HG02798 (cell line): ENCODE results near the gene BZW2.
"Not testable (repeated sequence)": the region's sequence is repeated elsewhere in the genome, so short reads cannot be mapped to it uniquely, and the experiment has no call there.

ENCODE experiments used
- ATAC-seq: cut with Tn5 transposase; IDR thresholded peaks from one replicate; pipeline ENCODE4 v1.9.1; 2021; ENCODE audit warnings: mild to moderate bottlenecking; ENCODE audit not compliant: unreplicated experiment, poor library complexity

BZW2 gene

DNA sequence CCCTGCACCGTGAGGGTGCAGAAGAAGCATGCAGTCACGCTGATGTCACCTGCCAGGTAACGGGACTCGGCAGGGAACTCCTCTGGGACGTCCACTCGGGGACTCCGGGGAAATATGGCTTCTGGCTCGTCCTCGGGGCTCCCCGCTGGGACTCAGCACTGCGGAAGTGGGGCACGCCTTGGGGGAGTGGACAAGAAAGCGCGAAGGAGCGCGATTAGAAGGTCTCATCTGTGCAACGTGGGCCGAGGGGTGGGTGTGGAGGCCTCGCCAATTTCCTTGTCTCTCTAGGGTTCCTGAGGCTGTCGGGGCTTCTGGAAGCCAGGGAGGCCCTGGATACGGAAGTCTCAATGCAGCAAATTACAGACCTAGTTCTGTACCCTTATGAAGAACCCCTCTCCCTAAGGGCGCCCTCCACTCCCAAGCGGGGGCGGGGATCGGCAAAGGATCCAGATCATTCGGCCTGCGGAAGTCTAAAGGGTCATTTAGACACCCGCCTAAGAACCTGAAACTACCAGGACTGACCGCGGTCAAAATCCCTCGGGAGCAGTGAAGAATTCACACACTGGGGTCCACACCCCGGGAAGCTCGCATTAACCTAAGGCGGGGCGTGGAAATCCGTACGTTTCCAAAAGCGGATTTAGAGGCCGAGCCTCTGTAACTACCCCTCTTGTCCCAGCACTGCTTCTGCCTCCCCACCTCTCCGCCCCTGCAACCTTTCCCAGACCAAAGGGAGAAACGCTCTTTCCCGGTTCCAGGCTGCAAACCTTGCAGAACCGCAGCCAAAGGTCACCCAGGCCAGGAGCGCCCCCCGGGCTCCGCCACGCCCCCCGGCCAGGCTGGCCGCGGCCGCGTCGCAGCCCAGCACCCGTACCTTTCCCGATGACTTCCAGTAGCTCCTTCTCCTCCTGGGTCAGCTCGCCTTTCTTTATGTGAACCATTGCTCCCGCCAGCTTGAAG, 1.1 kb upstream of the BZW2 start:
- ATAC-seq, result peak; percentile 15

DNA sequence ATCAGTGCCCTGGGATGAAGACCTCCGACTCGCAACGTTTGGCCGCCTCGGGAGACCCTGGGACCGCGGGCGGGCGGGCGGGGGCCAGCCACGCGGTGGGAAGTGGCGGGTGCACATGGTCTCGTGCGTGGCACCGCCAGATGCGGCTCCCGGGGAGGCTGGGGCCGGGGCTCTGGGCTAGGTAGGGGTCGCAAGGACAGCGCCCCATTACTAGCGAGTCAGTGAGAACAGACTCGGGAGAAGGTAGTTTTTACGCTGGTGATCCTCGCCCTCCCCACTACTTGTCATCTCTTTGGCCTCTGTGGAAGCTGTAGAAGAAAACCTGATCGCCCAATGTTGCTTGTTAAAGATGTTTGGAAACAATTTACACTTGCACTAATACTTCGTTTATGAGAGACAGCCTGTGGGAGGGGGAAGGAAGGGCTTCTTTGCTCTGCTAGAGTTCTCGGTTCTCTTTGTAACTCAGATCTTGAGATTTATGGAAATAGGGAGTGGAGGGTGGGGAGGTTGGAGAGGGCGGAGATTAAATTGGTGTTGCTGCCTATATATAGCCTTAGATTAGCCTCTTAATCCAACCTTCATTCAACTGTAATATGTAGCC, 591 bp downstream of the BZW2 start:
- ATAC-seq, result no peak

DNA sequence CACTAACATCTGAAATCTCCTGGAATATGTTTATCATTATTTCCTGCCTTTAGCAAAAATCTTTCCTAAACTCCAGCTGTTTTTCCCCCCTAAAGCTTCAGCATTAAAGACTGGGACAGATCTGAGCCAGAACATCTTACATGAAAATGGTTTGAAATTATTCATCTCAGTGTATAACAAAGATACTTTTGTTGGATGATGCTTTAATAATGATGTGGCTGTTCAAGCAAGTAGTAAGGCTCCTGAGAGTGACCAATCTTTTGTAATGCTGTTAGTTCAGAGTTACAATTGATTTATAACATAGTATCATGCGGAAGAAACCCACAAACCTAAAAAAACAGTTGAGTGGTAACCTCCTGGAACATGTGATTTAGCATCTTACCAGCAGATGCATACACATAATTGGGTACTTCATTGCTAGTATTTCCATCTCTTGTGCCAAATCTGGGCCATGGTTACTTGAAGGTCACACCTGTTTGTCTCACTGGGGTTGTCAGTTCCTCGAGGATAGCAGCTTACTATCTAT, 1.5 kb downstream of the BZW2 start:
- ATAC-seq, result no peak

DNA sequence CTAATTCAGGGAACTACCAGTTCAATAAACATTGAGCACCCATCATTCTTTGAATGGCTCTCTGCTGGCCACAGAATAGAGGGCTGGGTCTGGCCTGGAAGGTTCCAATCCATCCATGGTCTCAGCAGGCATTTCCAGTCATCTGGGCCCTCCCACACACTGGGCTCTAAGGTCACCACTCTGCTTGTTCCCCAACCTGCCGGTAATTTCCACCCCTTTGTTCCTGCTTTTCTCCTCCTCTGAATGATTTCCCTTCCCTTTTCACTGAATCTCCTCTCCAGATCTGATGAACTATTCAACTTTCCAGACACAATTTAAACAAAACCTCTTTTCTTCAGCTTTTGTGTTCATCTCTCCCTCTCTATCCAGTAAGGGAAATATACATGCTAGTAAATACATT, 2.6 kb downstream of the BZW2 start:
- no peak for ATAC-seq

DNA sequence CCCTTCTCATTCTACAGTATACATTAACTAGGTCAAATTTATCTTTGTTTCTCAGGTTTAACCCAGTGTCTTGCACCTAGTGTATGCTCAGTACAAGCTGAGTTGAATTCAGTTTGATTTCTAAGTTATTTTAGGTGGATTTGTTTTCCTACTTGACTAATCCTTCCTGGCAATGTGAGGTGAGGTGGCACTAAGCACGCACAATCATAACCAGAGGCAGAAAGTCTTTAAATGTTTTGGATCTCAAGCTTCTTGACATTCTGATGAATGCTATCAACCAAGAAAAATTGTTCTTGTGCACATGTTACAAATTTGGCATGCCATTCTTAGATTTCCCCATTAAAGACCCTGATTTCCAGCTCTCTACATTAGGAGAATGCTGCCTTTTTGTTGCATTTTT, 3.2 kb downstream of the BZW2 start:
- no peak for ATAC-seq

DNA sequence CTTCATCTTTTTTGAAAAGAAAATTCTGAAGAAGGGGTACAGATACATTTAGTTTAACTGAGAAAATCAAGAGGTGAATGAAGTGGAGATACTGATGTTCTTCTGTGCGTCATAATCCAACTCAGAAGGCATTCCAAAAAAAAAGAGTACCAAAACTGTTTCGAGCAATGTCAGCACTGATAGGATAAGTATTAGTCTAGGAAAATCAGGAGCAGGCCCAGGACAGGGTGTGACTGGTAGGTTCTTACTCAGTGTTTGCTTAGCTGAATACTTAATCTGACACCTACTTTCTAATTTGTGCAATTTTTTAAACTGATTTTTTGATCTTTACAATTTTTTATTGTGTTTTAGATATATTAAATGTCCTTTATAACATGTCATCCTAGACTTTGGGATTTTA, 4.3 kb downstream of the BZW2 start:
- ATAC-seq, result no peak

DNA sequence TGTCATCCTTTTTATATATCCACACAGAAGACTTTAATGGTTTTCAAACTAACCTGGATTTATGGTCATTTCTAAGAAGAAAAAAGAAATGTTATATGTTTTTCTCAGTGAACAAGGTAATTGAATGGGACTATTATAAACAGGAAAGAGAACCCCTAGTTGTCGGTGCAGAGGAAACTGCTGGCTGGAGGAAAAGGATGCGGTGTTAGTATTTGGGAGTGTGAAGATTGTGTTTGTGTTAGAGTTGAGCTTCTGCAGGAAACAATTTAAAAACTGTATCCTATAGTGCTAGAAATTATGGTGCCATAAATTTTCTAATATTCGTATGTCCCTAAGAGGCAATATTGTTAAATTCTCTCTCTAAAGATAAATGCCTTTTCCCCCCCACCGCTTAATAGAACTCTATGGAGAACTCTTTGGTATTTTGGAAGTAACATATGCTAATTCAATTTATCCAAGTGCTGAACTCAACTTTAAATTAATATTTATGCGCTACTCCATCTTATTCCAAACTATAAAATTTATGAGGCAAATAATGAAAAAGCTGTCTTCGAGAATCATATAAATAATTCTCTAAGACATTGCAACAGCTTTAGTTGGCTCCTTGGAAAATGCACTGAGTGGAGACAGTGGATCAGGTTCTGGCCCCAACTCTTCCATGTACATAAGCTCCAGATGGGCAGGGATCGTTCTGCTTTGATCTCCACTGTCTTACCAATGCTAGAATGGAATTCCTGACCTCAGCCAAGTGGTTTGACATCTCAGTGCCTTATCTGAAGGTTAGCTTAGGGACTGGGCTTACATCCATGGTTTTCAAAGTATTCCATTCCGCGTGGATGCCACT, 5.6 kb downstream of the BZW2 start:
- ATAC-seq, result no peak

DNA sequence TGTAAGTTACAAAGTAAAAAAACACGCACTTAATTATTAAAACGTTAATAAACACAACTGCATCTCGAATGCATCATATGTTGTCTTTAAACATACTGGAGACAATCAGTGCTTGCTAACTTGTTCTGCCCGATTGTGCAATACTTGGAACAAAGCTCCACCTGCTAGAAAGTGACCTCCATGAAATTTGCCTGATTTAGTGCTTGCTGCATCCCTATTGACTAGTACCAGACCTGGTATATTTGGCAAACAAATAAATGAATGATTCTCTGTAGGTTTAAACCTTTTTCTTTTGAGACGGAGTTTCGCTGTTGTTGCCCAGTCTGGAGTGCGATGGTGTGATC, 6.2 kb downstream of the BZW2 start:
- no peak for ATAC-seq

DNA sequence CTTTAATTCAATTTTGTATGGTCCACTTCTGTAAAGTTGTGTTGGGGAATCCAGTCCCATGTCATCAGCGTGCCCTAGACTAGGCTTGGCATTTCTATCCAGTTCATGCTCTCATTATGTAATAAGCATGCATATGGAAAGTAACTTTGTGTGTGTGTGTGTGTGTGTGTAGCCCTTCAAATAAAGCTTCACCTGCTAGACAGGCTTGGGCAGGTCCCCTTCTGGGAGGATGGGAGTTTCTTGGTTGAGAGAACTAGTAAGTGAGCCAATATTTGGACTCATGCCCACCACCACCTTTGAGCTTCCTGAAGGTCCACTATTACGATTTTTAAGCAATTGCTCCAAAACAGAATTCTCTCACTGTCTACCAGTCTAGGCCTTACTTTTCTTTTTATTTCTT, 6.9 kb downstream of the BZW2 start:
- no peak for ATAC-seq

DNA sequence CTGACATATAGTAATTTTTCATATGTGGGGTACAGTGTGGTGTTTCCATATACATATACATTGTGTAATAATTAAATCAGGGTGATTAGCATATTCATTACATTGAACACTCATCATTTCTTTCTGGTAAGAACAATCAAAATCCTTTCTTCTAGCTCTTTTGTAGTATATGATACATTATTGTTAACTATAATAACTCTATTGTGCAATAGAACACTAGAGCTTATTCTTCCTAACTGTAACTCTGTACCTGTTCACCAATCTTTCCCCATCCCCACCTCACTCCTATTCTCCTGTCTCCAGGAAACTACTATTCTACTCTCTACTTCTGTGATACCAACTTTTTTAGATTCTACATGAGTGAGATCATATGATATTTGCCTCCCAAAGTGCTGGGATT, 9.4 kb downstream of the BZW2 start:
- no peak for ATAC-seq

DNA sequence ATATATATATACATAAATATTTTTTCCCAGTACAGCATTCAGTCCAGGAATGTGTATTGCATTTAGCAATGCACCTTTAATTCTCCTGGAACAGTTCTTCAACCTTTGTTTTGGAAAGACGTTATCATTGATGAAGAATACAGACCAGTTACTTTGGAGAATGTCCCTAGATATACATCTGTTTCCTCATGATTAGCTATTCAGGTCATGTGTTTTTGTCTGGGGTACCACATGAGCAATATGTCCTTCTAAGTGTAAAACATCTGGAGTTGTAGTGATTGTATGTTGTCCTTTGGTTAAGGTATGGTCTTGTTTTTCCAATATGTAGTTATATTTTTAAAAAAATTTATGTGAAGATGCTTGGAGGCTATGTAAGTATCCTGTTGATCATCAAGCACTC, 10.2 kb downstream of the BZW2 start:
- ATAC-seq, result no peak

DNA sequence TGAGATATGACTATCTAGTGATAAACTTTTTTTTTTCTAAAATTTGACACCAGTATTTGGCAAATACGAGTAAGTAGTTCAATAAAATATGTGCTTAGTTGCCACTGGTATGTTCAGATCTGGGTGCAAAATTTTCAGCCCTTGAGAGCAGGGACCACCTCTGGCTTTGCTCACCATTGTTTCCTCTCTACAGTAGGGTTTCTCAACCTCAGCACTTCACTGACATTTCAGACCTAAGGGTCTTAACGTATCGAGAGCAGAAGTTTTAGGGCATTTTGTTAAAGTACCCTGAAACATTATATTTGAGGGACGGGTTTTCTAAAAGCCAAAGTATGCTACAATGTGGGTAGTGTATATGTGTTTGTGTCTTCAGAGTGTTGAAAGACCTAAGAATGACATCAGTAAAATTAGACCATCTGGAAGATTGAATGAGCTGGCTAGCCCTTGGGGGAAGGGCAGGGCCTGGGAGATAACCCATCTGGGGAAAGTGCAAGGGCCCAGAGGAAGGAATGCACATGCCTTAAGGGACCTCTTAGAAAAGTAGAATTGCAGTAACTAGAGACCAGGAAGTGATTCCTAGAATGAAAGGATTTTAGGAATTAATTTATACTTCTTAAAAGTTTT, 11.8 kb downstream of the BZW2 start:
- ATAC-seq, result no peak

DNA sequence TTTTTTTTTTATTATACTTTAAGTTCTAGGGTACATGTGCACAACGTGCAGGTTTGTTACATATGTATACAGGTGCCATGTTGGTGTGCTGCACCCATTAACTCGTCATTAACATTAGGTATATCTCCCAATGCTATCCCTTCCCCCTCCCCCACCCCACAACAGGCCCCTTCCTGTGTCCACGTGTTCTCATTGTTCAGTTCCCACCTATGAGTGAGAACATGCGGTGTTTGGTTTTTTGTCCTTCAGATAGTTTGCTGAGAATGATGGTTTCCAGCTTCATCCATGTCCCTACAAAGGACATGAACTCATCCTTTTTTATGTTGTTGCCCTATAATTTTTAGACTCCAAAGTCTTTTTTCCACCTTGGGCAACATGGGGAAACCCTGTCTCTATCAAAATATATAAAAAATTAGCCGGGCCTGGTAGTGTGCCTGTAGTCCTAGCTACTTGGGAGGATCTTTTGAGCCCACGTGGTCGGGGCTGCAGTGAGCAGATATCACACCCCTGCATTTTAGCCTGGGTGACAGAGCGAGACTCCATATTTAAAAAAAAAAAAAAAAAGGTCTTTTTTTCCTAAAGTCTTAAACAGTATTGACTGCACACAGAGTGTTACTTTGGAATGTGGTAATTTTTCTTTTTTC, 14.0 kb downstream of the BZW2 start:
- not testable (repeated sequence) for ATAC-seq

DNA sequence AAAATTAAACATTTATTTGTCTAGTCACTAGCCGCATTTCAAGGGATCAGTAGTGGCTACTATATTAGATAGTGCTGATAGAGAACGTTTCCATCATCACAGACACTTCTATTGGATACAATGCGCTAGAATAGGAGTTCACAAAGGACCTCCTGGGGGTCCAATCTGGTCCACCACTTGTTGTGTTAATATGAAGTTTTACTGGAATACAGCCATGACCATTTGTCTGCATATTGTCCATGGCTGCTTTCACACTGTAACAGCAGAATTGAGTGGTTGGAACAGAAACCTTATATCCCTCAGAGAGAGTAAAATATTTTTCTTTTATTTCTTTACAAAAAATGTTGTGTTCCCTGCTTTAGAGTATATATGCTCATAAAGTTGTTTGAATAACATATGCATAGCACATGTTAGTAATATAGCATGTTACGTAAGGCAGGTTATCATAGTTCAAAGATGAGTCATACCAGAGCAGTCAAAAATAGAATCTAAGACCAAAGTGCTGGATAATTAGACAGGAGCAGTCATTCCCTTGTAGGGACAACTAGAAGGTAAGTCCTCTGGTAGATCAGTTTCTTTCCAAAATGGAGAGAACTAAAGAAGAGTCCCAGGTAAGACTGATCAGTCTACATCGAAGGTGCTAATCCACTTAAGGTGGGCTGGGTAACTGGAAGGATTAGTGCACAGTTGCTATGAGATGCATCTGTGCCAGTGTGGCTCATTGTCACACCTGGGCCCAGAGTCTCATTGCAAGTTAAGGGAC, 14.9 kb downstream of the BZW2 start:
- no peak for ATAC-seq

DNA sequence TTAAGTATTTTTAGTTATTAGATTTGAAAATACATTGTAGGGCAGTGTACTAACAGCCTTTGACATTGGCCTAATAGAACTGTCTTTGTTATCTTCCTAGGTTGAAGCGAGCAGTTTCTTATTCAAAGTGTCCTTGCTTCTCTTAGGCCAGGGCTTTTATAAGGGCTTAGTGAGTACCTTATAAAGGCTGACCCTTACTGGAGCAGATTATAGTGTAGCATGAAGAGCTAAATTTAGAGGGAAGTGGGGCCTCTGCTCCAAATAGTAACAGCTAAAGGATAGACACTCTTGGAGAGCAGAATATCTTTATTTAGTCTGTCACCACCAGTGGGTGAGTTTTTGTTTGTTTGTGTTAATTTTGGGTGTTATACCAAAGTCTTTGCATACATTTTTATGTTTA, 15.9 kb downstream of the BZW2 start:
- no peak for ATAC-seq

DNA sequence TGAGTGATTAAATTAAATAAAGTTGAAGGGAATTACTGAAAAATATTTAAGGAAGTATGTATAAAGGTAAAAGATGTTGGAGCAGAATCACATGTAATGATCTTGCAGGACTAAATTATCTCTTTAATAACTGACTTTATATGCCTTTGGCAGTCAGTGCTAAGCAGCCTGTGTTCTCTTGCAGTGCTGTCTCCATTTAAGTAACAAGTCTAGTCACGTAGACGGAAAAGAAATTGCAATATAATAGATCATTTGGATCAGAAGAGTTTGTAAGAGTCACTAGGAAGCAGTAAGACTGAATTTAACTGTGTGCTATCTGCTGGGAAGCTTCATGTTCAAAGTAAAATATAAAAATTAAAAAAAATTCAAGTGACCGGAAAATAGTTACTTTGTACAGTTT, 21.4 kb downstream of the BZW2 start:
- ATAC-seq, result no peak

DNA sequence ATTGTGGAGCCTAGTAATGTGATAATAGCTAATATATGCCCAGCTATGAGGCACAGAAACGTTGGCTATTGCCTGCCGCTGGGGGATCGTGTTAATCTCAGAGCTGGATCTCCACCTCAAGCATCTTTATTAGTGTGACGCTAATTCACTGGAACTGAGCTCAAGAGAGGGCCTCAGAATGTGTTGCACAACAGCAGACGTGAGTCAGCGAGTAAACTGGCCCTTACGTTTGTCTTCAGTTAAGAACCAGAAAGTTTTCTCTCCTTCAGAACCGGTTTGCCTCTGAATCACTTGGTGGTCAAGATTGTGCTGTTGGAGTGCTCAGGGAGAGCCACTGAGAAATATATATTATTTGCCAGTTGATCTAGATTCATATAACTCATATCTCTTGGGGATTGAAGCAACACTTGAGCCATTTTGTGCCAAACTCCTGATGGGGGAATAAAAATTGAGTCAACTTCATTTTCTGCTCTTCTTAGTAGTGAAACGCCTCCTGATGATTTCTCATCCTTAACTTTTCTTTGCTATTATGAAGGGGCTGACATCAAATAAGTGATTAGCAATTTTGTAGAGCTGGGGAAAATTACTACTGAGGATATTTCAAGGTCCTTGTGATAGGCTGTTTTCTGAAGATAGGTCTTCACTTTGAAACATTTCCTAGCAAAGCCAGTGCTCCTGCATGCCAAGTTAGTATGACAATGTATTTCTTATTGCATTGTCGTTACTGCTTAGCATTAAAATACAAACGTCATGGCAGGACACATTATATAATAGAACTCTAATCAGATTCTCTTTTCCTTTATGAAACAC, 22.3 kb downstream of the BZW2 start:
- ATAC-seq, result no peak

DNA sequence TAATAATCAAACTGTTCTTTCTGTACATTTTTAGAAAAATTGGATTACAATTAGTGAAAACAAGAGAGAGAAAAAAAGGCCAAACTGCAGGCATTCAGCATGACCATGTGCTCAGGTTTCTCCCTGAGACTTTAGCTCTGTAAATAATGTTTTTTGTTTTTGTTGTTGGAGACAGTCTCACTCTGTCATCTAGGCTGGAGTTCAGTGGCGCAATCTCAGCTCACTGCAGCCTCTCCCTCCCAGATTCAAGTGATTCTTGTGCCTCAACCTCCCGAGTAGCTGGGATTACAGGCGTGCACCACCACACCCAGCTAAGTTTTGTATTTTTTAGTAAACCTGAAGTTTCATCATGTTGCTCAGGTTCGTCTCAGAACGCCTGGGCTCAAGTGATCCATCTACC, 23.0 kb downstream of the BZW2 start:
- no peak for ATAC-seq
